SU-DHL-6 (cell line): Measurements from ENCODE around the gene BICDL2.

Experiments used
- H2AFZ ChIP-seq: fragments of 200-600 bp; sonication (generic); 2 replicates; pipeline ENCODE4 v1.6.1; 2014; ENCODE audit warnings: low read depth, mild to moderate bottlenecking, moderate library complexity, mixed read lengths, antibody characterized with exemption, low read length; ENCODE audit not compliant: severe bottlenecking
- H3F3A ChIP-seq: fragments of 200-600 bp; shearing (Covaris generic); 2 replicates; pipeline ENCODE4 v1.6.0; 2016; ENCODE audit warnings: antibody characterized with exemption, mild to moderate bottlenecking; ENCODE audit not compliant: insufficient read depth
- H3K27ac ChIP-seq: fragments of 200-600 bp; sonication (generic); 2 replicates; pipeline ENCODE4 v1.5.1; 2016; ENCODE audit warnings: low read depth, mild to moderate bottlenecking, low read length, moderate library complexity, mixed read lengths
- H3K27me3 ChIP-seq: fragments of 200-600 bp; sonication (generic), shearing (Covaris generic); 2 replicates; pipeline ENCODE4 v1.6.0; 2014; ENCODE audit warnings: mild to moderate bottlenecking, low read length
- H3K36me3 ChIP-seq: fragments of 200-600 bp; sonication (generic); 2 replicates; pipeline ENCODE4 v1.6.1; 2014; ENCODE audit warnings: mild to moderate bottlenecking, low read length, mixed read lengths
- H3K4me2 ChIP-seq: fragments of 300-600, 200-600 bp; shearing (Covaris generic), sonication (generic); 2 replicates; pipeline ENCODE4 v1.6.0; 2014; ENCODE audit warnings: low read length, low read depth, mild to moderate bottlenecking; ENCODE audit not compliant: poor library complexity, severe bottlenecking
- H3K4me3 ChIP-seq: fragments of 200-600 bp; sonication (generic); 2 replicates; pipeline ENCODE4 v1.5.1; 2014; ENCODE audit warnings: antibody characterized with exemption, low read length, mild to moderate bottlenecking, mixed read lengths; ENCODE audit not compliant: insufficient read depth, poor library complexity, severe bottlenecking
- H3K79me2 ChIP-seq: fragments of 200-600 bp; sonication (generic); 2 replicates; pipeline ENCODE4 v1.6.1; 2014; ENCODE audit warnings: mild to moderate bottlenecking, low read length, moderate library complexity; ENCODE audit not compliant: insufficient read depth
- H3K9ac ChIP-seq: fragments of 200-600 bp; sonication (generic); 2 replicates; pipeline ENCODE4 v1.7.0; 2014; ENCODE audit warnings: mild to moderate bottlenecking, low read length
- H3K9me2 ChIP-seq: fragments of 200-600 bp; sonication (generic); replicated peaks from 2 replicates; pipeline ENCODE4 v1.6.1; 2014; ENCODE audit warnings: low read length; ENCODE audit not compliant: insufficient read depth
- H3K9me3 ChIP-seq: fragments of 200-600 bp; sonication (generic); 2 replicates; pipeline ENCODE4 v1.6.1; 2014; ENCODE audit warnings: low read length, mixed read lengths; ENCODE audit not compliant: insufficient read depth
- H4K20me1 ChIP-seq: fragments of 200-600 bp; sonication (generic); 2 replicates; pipeline ENCODE4 v1.6.1; 2014; ENCODE audit warnings: low read depth, mild to moderate bottlenecking, antibody characterized with exemption, low read length, moderate library complexity, mixed read lengths
- EZH2phosphoT487 ChIP-seq: fragments of 200-600 bp; sonication (generic), shearing (Covaris generic); conservative IDR thresholded peaks from 2 replicates; pipeline ENCODE4 v1.6.1; 2018; ENCODE audit warnings: mild to moderate bottlenecking, antibody characterized with exemption, low read length, moderate library complexity, mixed read lengths
- TF ChIP-seq, protein P1 (sequence below): fragments of 200-600 bp; sonication (generic); IDR thresholded peaks from one replicate; pipeline ENCODE4 v1.5.1; 2017; ENCODE audit warnings: antibody characterized with exemption, mild to moderate bottlenecking, low read length, moderate library complexity; ENCODE audit not compliant: insufficient read depth, poor library complexity, severe bottlenecking

The BICDL2 gene, protein sequence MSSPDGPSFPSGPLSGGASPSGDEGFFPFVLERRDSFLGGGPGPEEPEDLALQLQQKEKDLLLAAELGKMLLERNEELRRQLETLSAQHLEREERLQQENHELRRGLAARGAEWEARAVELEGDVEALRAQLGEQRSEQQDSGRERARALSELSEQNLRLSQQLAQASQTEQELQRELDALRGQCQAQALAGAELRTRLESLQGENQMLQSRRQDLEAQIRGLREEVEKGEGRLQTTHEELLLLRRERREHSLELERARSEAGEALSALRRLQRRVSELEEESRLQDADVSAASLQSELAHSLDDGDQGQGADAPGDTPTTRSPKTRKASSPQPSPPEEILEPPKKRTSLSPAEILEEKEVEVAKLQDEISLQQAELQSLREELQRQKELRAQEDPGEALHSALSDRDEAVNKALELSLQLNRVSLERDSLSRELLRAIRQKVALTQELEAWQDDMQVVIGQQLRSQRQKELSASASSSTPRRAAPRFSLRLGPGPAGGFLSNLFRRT

DNA sequence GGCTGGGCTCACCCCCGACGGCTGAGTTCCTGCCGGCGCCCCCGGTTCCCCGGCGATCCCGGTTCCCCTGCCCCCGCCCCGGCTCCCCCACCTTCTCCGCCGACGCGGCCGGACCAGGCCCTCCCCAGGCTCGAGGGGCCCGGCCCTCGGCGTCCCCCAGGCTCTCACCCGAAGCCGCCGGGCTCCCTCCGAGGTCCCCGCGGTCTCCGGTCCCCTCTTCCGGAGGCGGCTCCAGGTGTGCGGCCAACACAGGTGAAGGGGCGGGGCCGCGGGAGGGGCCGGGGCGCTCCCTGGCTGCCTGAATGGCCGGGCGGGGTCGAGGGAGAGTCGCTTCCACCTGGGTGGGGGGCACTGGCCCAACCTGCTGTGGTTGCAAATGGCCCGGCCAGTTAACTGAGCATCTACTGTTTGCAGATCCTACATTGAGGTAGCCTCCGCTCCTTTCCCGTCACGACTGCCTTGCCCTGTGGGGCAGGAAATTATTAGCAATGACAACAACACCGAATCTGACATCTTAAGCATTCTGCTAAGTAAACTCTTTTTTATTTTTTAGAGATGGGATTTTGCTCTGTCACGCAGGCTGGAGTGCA, at the start of gene BICDL2:
BICDL2 (minus strand) TSS at position 219 of the 590 bp plus-strand sequence. CDS start 1,448 bp downstream, outside the sequence.
- no peaks in the 10 kb centered on the region for H3K9me3 ChIP-seq
- H3K27ac ChIP-seq = no peak within 1 kb of the TSS
- no peaks in the 10 kb centered on the region for H3F3A ChIP-seq
- no peaks in the 10 kb centered on the region for H3K36me3 ChIP-seq
- H2AFZ ChIP-seq = no peak within 1 kb of the TSS
- H3K4me2 ChIP-seq = no peak within 1 kb of the TSS
- H4K20me1 ChIP-seq = no peaks in the 10 kb centered on the region
- no peak within 1 kb of the TSS for H3K4me3 ChIP-seq
- no peak within 1 kb of the TSS for H3K9ac ChIP-seq
- no peaks in the 10 kb centered on the region for H3K79me2 ChIP-seq
- H3K9me2 ChIP-seq = no peaks in the 10 kb centered on the region
- no peaks in the 10 kb centered on the region for H3K27me3 ChIP-seq
- TF ChIP-seq, protein P1, sequence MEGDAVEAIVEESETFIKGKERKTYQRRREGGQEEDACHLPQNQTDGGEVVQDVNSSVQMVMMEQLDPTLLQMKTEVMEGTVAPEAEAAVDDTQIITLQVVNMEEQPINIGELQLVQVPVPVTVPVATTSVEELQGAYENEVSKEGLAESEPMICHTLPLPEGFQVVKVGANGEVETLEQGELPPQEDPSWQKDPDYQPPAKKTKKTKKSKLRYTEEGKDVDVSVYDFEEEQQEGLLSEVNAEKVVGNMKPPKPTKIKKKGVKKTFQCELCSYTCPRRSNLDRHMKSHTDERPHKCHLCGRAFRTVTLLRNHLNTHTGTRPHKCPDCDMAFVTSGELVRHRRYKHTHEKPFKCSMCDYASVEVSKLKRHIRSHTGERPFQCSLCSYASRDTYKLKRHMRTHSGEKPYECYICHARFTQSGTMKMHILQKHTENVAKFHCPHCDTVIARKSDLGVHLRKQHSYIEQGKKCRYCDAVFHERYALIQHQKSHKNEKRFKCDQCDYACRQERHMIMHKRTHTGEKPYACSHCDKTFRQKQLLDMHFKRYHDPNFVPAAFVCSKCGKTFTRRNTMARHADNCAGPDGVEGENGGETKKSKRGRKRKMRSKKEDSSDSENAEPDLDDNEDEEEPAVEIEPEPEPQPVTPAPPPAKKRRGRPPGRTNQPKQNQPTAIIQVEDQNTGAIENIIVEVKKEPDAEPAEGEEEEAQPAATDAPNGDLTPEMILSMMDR = no peak
- TF ChIP-seq EZH2phosphoT487 = no peak

DNA sequence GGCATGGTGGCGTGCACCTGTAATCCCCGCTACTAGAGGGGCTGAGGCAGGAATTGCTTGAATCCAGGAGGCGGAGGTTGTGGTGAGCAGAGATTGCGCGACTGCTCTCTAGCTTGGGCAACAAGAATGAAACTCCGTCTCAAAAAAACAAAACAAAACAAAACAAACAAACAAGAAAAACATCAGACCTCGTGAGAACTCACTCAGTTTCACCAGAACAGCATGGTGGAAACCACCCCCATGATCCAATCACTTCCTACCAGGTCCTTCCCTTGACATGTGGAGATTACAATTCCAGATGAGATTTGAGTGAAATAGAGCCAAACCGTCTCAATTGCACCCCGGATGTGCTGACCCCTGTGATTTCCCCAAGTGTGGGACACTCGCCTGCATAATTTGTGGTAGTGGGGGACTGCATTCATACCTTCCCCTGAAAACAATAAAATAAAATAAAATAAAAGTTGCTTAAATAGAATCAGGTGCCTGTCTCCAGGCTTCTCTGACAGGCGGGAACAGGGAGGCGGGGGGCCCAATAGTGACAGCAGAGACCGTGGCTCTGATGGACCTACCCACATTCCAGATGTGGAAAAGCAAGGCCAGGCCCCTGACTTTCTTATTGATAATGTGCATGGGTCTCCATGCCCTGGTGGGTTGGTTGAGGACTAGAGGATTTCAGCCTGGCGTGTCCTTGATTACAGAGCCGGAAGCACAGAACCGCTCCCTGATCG, 49.3 kb upstream of the BICDL2 start:
- H3K27me3 ChIP-seq = no peaks in the 10 kb centered on the region
- no peak overlapping the region for H3K9ac ChIP-seq
- no peak overlapping the region for H3K4me2 ChIP-seq
- H3F3A ChIP-seq = no peaks in the 10 kb centered on the region
- H3K79me2 ChIP-seq = no peaks in the 10 kb centered on the region
- H4K20me1 ChIP-seq = no peaks in the 10 kb centered on the region
- TF ChIP-seq, protein P1 = no peak
- no peak for TF ChIP-seq EZH2phosphoT487
- no peaks in the 10 kb centered on the region for H3K9me3 ChIP-seq
- no peak overlapping the region for H3K27ac ChIP-seq
- no peak overlapping the region for H2AFZ ChIP-seq
- H3K36me3 ChIP-seq = no peaks in the 10 kb centered on the region
- no peaks in the 10 kb centered on the region for H3K9me2 ChIP-seq
- no peak overlapping the region for H3K4me3 ChIP-seq

DNA sequence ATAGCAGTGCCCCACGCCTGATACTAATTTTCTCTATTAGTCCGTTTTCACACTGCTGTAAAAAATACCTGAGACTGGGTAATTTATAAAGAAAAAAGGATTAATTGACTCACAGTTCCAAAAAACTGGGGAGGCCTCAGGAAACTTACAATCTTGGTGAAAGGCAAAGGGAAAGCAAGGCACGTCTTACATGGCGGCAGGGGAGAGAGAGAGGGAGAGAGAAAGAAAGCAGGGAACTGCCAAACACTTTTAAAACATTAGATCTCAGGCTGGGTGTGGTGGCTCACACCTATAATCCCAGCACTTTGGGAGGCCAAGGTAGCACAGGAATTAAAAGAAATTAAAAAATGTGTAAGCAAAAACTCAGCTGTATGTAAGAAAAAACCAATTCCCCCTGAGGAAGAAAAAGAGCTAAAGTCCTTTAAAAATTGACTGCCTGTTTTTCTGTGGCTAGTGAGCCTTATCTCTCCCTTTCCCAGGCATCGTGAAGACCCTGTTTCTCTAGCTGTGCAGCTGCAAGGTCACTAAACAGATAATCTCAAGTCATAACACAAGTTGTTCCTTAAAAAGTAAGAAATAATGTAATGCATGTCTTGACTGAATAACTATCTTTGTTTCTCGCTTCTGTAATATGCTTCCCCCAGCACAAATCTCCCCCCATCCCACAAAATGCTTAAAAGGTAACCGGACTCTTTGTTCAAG, 48.4 kb upstream of the BICDL2 start:
- Histone ChIP-seq H3K36me3 (no peaks in the 10 kb centered on the region), H3K9me2 (no peaks in the 10 kb centered on the region), H2AFZ (no peak overlapping the region), H3K4me2 (no peak overlapping the region), H3F3A (no peaks in the 10 kb centered on the region), H3K27me3 (no peaks in the 10 kb centered on the region), H3K9ac (no peak overlapping the region), H4K20me1 (no peaks in the 10 kb centered on the region), H3K4me3 (no peak overlapping the region), H3K9me3 (no peaks in the 10 kb centered on the region), H3K27ac (no peak overlapping the region), H3K79me2 (no peaks in the 10 kb centered on the region)
- no peak for TF ChIP-seq EZH2phosphoT487
- TF ChIP-seq, protein P1 = no peak
